MM.1S (cell line): ENCODE measurements around the gene PTPRH.
A peak's percentile ranks its signal among the peaks of the same experiment; 100 is the strongest.

Experiments
- DNase-seq: peaks from one replicate; pipeline ENCODE4 v3.0.0-alpha.2; 2015
- H2AFZ ChIP-seq: fragments of 300-600 bp; sonication (generic); 2 replicates; pipeline ENCODE4 v1.6.0; 2016; ENCODE audit warnings: antibody characterized with exemption, low read length
- H3F3A ChIP-seq: fragments of 300-600 bp; sonication (generic); 2 replicates; pipeline ENCODE4 v1.6.1; 2016; ENCODE audit warnings: mild to moderate bottlenecking, antibody characterized with exemption, low read length, moderate library complexity, mixed read lengths; ENCODE audit not compliant: insufficient read depth
- H3K27ac ChIP-seq: fragments of 300-600 bp; sonication (generic); 2 replicates; pipeline ENCODE4 v1.5.1; 2016; ENCODE audit warnings: mild to moderate bottlenecking, low read length
- H3K27me3 ChIP-seq: fragments of 300-600 bp; sonication (generic); replicated peaks from 2 replicates; pipeline ENCODE4 v1.6.0; 2016; ENCODE audit warnings: low read length; ENCODE audit not compliant: insufficient read depth
- H3K36me3 ChIP-seq: fragments of 300-600 bp; sonication (generic); replicated peaks from 2 replicates; pipeline ENCODE4 v1.6.1; 2016; ENCODE audit warnings: mild to moderate bottlenecking, low read length, mixed read lengths; ENCODE audit not compliant: insufficient read depth
- H3K4me1 ChIP-seq: fragments of 300-600 bp; sonication (generic); 2 replicates; pipeline ENCODE4 v1.6.1; 2016; ENCODE audit warnings: low read length, mixed read lengths
- H3K4me2 ChIP-seq: fragments of 300-600 bp; sonication (generic); 2 replicates; pipeline ENCODE4 v1.6.0; 2016; ENCODE audit warnings: low read depth, low read length
- H3K4me3 ChIP-seq: fragments of 300-600 bp; sonication (generic); 2 replicates; pipeline ENCODE4 v1.5.1; 2016; ENCODE audit warnings: low read length, mixed read lengths
- H3K79me2 ChIP-seq: fragments of 300-600 bp; sonication (generic); 2 replicates; pipeline ENCODE4 v1.6.1; 2016; ENCODE audit warnings: mixed run types, low read length, mixed read lengths
- H3K9ac ChIP-seq: fragments of 300-600 bp; sonication (generic); 2 replicates; pipeline ENCODE4 v1.6.1; 2016; ENCODE audit warnings: low read length, mixed read lengths
- H3K9me2 ChIP-seq: fragments of 300-600 bp; sonication (generic); replicated peaks from 2 replicates; pipeline ENCODE4 v1.6.1; 2016; ENCODE audit warnings: mild to moderate bottlenecking, low read length, mixed read lengths; ENCODE audit not compliant: insufficient read depth
- H3K9me3 ChIP-seq: fragments of 300-600 bp; sonication (generic); replicated peaks from 2 replicates; pipeline ENCODE4 v1.6.1; 2016; ENCODE audit warnings: mild to moderate bottlenecking, low read length, mixed read lengths; ENCODE audit not compliant: insufficient read depth
- H4K20me1 ChIP-seq: fragments of 300-600 bp; sonication (generic); 2 replicates; pipeline ENCODE4 v1.6.1; 2016; ENCODE audit warnings: mild to moderate bottlenecking, low read length, moderate library complexity, mixed read lengths; ENCODE audit not compliant: insufficient read depth
- CTCF ChIP-seq: fragments of 300-600 bp; sonication (generic); IDR thresholded peaks from 2 replicates; pipeline ENCODE4 v1.5.1; 2016; ENCODE audit warnings: antibody characterized with exemption, low read length, mixed read lengths
- EZH2 ChIP-seq: fragments of 300-600 bp; sonication (generic); optimal IDR thresholded peaks from 2 replicates; pipeline ENCODE3; 2017; ENCODE audit warnings: low read depth, mild to moderate bottlenecking, antibody characterized with exemption, low read length, mixed read lengths
- EZH2phosphoT487 ChIP-seq: fragments of 300-600 bp; sonication (generic); IDR thresholded peaks from 2 replicates; pipeline ENCODE4 v1.6.1; 2018; ENCODE audit warnings: antibody characterized with exemption, low read length

Gene PTPRH

GRCh38 chr19:55256562-55257460 is 47.5 kb upstream of the PTPRH start:
- Histone ChIP-seq H3K4me3 (peak overlapping the region; percentile 94), H3K9me2 (no peaks in the 10 kb centered on the region), H3F3A (peaks cover 61% of the 10 kb centered on the region), H3K27ac (peak overlapping the region; percentile 95), H4K20me1 (peaks cover 8% of the 10 kb centered on the region; the same call in 1 of the 2 replicates), H3K9ac (peak overlapping the region; percentile 80), H3K36me3 (no peaks in the 10 kb centered on the region), H3K9me3 (no peaks in the 10 kb centered on the region), H3K4me1 (peaks cover 27% of the 10 kb centered on the region), H2AFZ (no peak overlapping the region), H3K4me2 (peak overlapping the region; percentile 97), H3K79me2 (peaks cover 66% of the 10 kb centered on the region), H3K27me3 (no peaks in the 10 kb centered on the region)
- no peak for DNase-seq
- no peak for TF ChIP-seq EZH2
- no peak for TF ChIP-seq EZH2phosphoT487
- TF ChIP-seq CTCF = no peak

GRCh38 chr19:55255618-55256423 is 46.5 kb upstream of the PTPRH start:
- Histone ChIP-seq H3K9ac (peak overlapping the region; percentile 80), H3K4me2 (peak overlapping the region; percentile 97), H3K9me2 (no peaks in the 10 kb centered on the region), H3K4me1 (peaks cover 25% of the 10 kb centered on the region), H3K9me3 (no peaks in the 10 kb centered on the region), H3K27ac (peak overlapping the region; percentile 95; the same call in 1 of the 2 replicates), H3K36me3 (0 out of 2 replicates have a peak, but pooled peaks cover 3% of the 10 kb centered on the region), H3K27me3 (no peaks in the 10 kb centered on the region), H3K79me2 (peaks cover 75% of the 10 kb centered on the region), H2AFZ (no peak overlapping the region), H3K4me3 (peak overlapping the region; percentile 94), H4K20me1 (peaks cover 18% of the 10 kb centered on the region; the same call in 1 of the 2 replicates), H3F3A (peaks cover 59% of the 10 kb centered on the region)
- TF ChIP-seq CTCF = no peak
- no peak for TF ChIP-seq EZH2phosphoT487
- no peak for TF ChIP-seq EZH2
- peak; percentile 33 for DNase-seq

- no peaks in the 10 kb centered on the region for H3K9me2 ChIP-seq
- TF ChIP-seq CTCF = no peak
- no peak for TF ChIP-seq EZH2
- TF ChIP-seq EZH2phosphoT487 = no peak
- H3K4me3 ChIP-seq = peak overlapping the region; percentile 94
- peaks cover 14% of the 10 kb centered on the region for H3K4me1 ChIP-seq
- H4K20me1 ChIP-seq = peaks cover 29% of the 10 kb centered on the region
- no peaks in the 10 kb centered on the region for H3K27me3 ChIP-seq
- H3F3A ChIP-seq = peaks cover 48% of the 10 kb centered on the region
- no peak for DNase-seq
- H3K36me3 ChIP-seq = 0 out of 2 replicates have a peak, but pooled peaks cover 3% of the 10 kb centered on the region
- peak overlapping the region; percentile 95 for H3K27ac ChIP-seq
- peak overlapping the region; percentile 97 for H3K4me2 ChIP-seq
- no peak overlapping the region for H2AFZ ChIP-seq
- peak overlapping the region; percentile 80 for H3K9ac ChIP-seq
- peaks cover 88% of the 10 kb centered on the region for H3K79me2 ChIP-seq
- H3K9me3 ChIP-seq = no peaks in the 10 kb centered on the region
These were observed 45.3 kb upstream of the PTPRH start for GRCh38 chr19:55254625-55254977.
